Type B pancreatic cell (in vitro differentiated cells): ENCODE data around the gene ZMYND8. TPM values are rescaled to one million over a fixed set of nuclear protein-coding genes. Genes with fewer than 3 reads are reported as not detected.
"Not testable (repeated sequence)": the region's sequence is repeated elsewhere in the genome, so short reads cannot be mapped to it uniquely, and the experiment has no call there.

Experiments
- DNase-seq: peaks from one replicate; pipeline ENCODE4 v3.0.0; 2021; ENCODE audit warnings: mixed read lengths; ENCODE audit not compliant: unreplicated experiment; ENCODE audit errors: extremely low spot score
- H3K27ac Mint-ChIP-seq: 2 replicates; pipeline ENCODE4 v1.8.0; 2021; ENCODE audit warnings: mild to moderate bottlenecking, mixed read lengths
- H3K27me3 Mint-ChIP-seq: 2 replicates; pipeline ENCODE4 v1.8.0; 2021; ENCODE audit warnings: mixed read lengths
- H3K36me3 Mint-ChIP-seq: 2 replicates; pipeline ENCODE4 v1.8.0; 2021; ENCODE audit warnings: mixed read lengths
- H3K4me1 Mint-ChIP-seq: one replicate; pipeline ENCODE4 v1.8.0; 2021; ENCODE audit warnings: mixed read lengths; ENCODE audit not compliant: unreplicated experiment
- H3K4me3 Mint-ChIP-seq: 2 replicates; pipeline ENCODE4 v1.8.0; 2021; ENCODE audit warnings: mild to moderate bottlenecking, mixed read lengths
- H3K9me3 Mint-ChIP-seq: 2 replicates; pipeline ENCODE4 v1.8.0; 2021; ENCODE audit warnings: mixed read lengths
- total RNA-seq: library from RNA; stranded (reverse); gene quantifications from 2 replicates; pipeline ENCODE4 v1.2.1, GENCODE V29; 2021; ENCODE audit warnings: low replicate concordance
- TF ChIP-seq, protein P1 (sequence below): fragments of 200-600 bp; sonication (generic); conservative IDR thresholded peaks from 2 replicates; pipeline ENCODE4 v1.5.0; 2021; ENCODE audit warnings: antibody characterized with exemption, mild to moderate bottlenecking

Gene ZMYND8
- total RNA-seq, 1 donor from 2014 or later: 58.9 TPM

DNA sequence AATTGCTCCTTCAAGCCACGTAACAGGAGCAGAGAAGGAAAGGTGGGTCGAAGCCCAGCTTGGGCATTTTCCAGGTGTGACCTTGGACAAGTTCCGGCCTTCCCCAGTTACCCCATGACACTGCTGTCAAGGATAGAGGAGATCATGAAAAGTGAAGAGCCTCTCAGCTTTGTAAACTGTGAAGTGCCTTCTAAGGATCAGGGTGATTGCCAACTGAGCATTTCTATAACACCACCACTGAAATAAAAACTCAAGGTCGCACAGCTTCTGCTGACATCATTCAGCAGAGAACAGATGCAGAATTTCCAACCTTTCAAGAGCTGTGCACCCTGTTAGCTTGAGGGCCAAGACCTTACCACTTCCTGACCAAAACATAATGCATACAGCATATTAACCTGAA is 24.0 kb upstream of the ZMYND8 start:
- DNase-seq: no peak
- Mint-ChIP-seq H3K4me3 (no peak overlapping the region), H3K4me1 (peaks cover 12% of the 10 kb centered on the region), H3K36me3 (no peaks in the 10 kb centered on the region), H3K27ac (no peak overlapping the region), H3K27me3 (no peaks in the 10 kb centered on the region), H3K9me3 (no peaks in the 10 kb centered on the region)
- TF ChIP-seq, protein P1, sequence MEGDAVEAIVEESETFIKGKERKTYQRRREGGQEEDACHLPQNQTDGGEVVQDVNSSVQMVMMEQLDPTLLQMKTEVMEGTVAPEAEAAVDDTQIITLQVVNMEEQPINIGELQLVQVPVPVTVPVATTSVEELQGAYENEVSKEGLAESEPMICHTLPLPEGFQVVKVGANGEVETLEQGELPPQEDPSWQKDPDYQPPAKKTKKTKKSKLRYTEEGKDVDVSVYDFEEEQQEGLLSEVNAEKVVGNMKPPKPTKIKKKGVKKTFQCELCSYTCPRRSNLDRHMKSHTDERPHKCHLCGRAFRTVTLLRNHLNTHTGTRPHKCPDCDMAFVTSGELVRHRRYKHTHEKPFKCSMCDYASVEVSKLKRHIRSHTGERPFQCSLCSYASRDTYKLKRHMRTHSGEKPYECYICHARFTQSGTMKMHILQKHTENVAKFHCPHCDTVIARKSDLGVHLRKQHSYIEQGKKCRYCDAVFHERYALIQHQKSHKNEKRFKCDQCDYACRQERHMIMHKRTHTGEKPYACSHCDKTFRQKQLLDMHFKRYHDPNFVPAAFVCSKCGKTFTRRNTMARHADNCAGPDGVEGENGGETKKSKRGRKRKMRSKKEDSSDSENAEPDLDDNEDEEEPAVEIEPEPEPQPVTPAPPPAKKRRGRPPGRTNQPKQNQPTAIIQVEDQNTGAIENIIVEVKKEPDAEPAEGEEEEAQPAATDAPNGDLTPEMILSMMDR: no peak

DNA sequence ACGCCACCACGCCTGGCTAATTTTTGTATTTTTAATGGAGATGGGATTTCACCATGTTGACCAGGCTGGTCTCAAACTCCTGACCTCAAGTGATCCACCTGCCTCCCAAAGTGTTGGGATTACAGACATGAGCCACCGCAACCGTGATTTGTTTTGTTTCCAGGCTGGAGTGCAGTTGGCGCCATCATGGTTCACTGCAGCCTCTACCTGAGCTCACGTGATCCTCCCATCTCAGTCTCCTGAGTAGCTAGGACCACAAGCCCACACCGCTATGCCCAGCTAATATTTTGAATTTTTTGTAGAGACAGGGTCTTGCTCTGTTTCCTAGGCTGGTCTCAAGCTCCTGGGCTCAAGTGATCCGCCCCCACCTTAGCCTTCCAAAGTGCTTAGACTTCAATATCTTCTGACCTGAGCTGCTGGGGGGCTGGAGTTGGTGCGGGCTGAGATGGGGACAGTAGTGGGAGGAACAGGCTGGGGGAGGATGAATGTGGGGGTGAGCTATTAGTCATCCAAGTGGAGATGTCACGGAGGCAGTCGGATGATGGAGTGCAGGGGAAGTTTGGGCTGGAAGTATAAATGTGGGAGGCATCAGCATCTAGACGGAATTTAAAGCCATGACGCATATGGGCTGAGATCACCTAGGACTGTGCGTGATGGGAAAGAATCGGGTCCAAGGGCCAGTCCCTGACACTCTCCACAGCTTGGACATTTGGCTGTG is 23.1 kb upstream of the ZMYND8 start:
- no peak for DNase-seq
- no peak overlapping the region for H3K4me3 Mint-ChIP-seq
- no peaks in the 10 kb centered on the region for H3K36me3 Mint-ChIP-seq
- H3K27ac Mint-ChIP-seq: no peak overlapping the region
- peaks cover 12% of the 10 kb centered on the region for H3K4me1 Mint-ChIP-seq
- TF ChIP-seq, protein P1: no peak
- no peaks in the 10 kb centered on the region for H3K27me3 Mint-ChIP-seq
- no peaks in the 10 kb centered on the region for H3K9me3 Mint-ChIP-seq

DNA sequence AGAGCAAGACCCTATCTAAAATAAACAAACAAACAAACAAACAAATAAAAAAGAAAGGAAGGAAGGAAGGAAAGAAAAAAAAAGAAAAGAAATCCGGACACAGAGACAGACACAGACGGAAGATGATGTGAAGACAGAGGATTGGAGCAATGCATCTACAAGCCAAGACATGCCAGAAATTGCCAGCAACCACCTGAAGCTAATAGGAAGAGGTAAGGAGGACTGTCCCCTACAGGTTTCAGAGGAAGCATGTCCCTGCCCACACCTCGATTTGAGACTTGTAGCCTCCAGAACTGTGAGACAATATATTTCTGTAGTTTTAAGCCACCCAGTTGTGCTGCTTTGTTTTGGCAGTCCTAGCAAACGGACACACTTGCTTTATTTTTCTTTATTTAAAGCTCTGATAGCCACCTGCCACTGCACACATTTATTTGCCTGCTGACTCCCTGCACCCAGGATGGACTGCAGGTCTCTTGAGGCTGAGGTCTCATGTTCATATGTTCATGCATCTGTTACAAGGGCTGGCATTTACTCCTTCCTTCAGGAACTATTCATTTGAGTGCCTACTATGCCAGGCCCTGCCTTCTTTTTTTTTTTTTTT is 20.7 kb upstream of the ZMYND8 start:
- H3K9me3 Mint-ChIP-seq: no peaks in the 10 kb centered on the region
- no peak for DNase-seq
- H3K4me3 Mint-ChIP-seq: no peak overlapping the region
- H3K27ac Mint-ChIP-seq: no peak overlapping the region
- TF ChIP-seq, protein P1: no peak
- H3K36me3 Mint-ChIP-seq: no peaks in the 10 kb centered on the region
- H3K4me1 Mint-ChIP-seq: peaks cover 14% of the 10 kb centered on the region
- H3K27me3 Mint-ChIP-seq: no peaks in the 10 kb centered on the region

DNA sequence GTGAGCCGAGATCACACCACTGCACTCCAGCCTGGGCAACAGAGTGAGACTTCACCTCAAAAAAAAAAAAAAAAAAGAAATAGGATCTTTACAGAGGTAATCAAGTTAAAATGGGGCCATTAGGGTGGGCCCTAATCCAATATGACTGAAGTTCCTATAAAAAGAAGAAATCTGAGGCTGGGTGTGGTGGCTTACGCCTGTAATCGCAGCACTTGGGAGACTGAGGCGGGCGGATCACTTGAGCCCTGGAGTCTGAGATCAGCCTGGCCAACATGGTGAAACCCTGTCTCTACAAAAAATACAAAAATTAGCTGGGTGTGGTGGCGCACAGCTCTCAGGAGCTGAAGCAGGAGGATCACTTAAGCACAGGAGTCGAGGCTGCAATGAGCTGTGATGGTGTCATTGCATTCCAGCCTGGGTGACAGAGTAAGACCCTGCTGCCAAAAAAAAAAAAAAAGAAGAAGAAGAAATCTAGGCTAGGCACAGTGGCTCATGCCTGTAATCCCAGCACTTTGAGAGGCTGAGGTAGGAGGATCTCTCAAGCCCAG is 19.7 kb upstream of the ZMYND8 start:
- not testable (repeated sequence) for H3K36me3 Mint-ChIP-seq, H3K27me3 Mint-ChIP-seq, H3K27ac Mint-ChIP-seq, H3K9me3 Mint-ChIP-seq, DNase-seq, H3K4me3 Mint-ChIP-seq
- peaks cover 14% of the 10 kb centered on the region for H3K4me1 Mint-ChIP-seq

DNA sequence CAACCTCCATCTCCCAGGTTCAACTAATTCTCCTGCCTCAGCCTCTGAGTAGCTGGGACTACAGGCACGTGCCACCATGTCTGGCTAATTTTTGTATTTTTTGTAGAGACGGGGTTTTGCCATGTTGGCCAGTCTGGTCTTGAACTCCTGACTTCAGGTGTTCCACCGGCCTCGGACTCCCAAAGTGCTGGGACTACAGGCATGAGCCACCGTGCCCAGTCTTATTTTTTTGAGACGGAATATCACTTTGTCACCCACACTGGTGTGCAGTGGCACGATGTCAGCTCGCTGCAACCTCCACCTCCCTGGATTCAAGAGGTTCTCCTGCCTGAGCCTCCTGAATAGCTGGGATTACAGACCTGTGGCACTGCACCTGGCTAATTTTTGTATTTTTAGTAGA is 17.6 kb upstream of the ZMYND8 start:
- H3K4me3 Mint-ChIP-seq, H3K36me3 Mint-ChIP-seq, DNase-seq, H3K4me1 Mint-ChIP-seq, H3K27me3 Mint-ChIP-seq, H3K27ac Mint-ChIP-seq, H3K9me3 Mint-ChIP-seq: not testable (repeated sequence)

DNA sequence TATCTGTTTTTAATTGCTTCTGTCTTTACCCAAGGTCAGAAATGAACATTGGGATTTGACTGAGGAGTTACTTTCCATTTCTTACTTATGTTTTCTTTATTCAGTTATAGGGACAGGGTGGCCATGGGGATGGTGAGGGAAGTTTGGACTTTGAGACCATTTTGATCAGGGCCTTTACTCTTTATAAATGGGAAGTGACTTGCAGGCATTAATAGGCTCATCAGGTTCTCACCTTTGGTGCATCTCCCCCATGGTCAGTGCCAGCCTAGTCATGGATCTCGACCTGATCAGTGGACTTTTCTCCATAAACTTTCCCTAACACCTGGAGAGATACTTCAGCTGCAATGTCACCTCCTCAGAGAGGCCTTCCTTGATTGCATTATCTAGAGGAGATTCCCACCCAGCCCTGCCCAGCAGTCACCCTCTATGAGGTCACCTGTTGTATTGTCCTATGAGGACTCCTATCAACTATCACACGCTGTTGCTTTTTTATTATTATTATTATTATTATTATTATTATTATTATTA is 16.8 kb upstream of the ZMYND8 start:
- TF ChIP-seq, protein P1: no peak
- DNase-seq: no peak
- no peaks in the 10 kb centered on the region for H3K9me3 Mint-ChIP-seq
- no peaks in the 10 kb centered on the region for H3K36me3 Mint-ChIP-seq
- H3K27ac Mint-ChIP-seq: peak overlapping the region; percentile 87
- no peaks in the 10 kb centered on the region for H3K27me3 Mint-ChIP-seq
- H3K4me3 Mint-ChIP-seq: no peak overlapping the region
- peaks cover 17% of the 10 kb centered on the region for H3K4me1 Mint-ChIP-seq
